Amniotic epithelial cell (primary cell): ENCODE results near the gene CTDSPL2.
"Not testable (repeated sequence)": the region's sequence is repeated elsewhere in the genome, so short reads cannot be mapped to it uniquely, and the experiment has no call there.

Experiments used
- DNase-seq: peaks from one replicate; pipeline ENCODE4 v3.0.0-alpha.2; 2010; ENCODE audit warnings: low read depth

Gene CTDSPL2

DNA sequence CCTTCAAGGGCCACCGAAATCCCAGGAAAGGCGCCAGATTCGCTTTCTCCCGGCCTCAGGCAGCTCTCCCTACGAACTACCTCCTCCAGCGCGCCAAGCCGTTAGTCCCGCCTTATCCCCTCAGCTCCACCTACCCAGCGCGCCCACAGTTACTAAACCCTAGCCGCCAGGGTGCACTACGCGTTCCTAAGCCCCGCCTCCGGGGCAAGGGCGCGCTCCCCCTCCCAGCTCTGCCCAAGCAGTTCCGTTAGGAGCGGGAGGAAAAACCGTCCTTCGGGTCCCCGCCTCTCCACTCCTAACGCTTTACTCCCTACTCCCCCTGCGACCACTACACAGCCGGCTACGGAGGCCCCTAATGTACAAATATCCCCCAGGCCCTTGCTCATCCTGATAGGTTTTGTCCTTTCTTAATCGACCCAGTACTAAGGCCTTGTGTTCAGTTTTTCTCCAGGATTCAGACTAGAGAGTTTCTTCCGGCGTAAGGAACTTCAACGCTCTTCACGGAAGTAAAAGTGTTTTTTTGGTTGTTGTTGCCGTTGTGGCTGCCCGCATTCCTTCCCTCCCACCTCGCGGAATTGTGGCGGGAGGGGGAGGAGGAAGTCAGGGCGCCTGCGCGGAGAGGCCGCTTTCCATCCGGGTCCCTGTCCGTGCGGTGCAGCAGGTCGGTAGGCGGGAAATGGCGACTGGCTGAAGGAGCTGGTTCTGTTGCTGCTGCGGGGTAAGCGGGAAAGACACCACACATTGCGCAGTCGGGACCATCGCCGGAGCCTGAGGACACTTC is at the start of gene CTDSPL2:
Gene CTDSPL2, plus strand, starts transcription at position 655 of the 781 bp plus-strand sequence. CDS start 31,386 bp downstream, outside the sequence.
- DNase-seq = peak; percentile 98

- DNase-seq = peak; percentile 35
Observed at GRCh38 chr15:44381236-44381635, 46.2 kb upstream of the CTDSPL2 start.

GRCh38 chr15:44385344-44385942 is 42.0 kb upstream of the CTDSPL2 start:
- no peak for DNase-seq

DNA sequence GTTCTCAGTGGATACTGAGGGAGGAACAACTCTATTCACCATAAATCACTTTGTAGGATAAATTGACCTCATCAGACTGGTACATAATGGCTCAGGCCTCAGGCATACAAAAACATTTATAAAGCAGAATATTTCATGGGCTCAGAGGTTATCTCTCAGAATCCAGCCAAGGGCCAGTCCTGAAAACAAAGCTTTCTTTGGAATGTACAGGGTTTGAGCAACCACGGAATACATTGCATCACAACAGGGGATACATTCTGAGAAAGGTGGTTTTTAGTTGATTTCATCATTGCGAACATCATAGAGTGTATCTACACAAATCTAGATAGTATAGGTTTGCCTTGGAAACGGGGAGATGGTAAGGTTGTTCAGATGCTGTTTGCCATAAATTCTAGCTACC is 33.4 kb upstream of the CTDSPL2 start:
- DNase-seq = peak; percentile 96

- no peak for DNase-seq
Observed at GRCh38 chr15:44394562-44394961, 32.9 kb upstream of the CTDSPL2 start.

DNA sequence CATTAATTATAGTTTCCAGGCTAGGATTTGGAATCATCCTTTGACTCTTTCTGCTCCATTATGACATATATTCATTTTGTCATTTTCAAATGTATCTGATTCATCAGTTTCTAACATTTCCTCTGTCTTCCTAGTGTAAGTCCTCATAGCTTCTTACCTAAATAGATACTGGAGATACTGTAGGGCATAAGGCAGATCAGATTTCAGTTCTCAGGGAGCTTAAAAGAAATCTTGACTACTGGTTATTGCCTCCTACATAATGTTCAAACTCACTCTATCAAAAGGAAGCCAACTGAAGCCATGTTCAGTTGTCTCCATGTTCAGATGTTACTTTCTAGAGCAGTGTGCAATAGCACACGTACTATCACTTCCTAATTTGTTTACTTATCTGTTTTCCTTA is 29.6 kb upstream of the CTDSPL2 start:
- peak; percentile 20 for DNase-seq

GRCh38 chr15:44414001-44414400 is 13.4 kb upstream of the CTDSPL2 start:
- no peak for DNase-seq

DNA sequence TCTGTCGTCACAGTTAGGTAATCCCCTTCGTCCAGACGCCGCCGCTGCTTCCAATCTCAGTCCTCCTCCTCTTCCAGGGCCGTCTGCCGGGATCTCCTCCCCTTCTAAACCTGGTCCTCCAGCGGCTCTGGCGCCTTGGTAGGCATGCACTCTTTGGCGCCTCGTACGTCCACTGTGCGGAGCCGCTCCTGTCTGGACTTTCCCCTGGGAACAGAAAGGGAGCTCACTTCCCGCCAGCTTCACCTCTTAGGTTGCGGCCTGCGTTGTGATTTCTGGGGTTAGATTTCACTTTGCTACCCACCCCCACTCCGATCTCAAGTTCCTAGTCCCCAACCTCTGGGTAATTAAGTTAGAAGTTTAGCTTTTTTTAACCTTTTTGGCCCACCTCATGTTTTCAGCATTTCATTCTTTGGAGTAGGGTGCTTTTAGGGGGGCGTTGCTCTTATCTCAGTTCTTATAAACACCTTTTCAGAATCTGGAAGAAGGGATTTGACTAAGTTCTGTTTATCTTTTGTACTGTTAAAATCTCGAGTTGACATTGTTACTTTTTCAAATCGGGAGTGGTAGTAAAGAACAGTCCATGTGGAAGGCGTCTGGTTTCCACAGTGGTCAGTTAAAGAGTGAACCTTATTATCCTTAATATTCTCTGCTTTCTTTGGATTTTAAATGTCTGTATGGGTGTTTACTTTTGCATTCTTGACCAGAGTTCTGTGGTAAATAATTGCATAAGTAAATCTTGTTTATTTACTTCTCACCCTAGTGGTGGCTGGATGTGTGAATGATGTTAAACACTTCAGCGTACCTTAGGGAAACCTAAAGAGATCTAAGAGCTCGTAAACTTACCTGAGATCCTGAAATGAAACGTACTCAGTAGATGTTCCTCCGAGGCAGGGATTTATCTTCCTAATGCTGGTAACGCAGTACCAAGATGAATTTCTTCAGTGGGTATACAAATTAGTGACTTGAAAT is 611 bp downstream of the CTDSPL2 start:
- peak; percentile 67 for DNase-seq

GRCh38 chr15:44435893-44436667 is 8.7 kb downstream of the CTDSPL2 start:
- DNase-seq = peak; percentile 26

- DNase-seq = no peak
Observed at GRCh38 chr15:44438402-44438801, 11.0 kb downstream of the CTDSPL2 start.

- DNase-seq = no peak
Observed at GRCh38 chr15:44441095-44441501, 13.7 kb downstream of the CTDSPL2 start.

DNA sequence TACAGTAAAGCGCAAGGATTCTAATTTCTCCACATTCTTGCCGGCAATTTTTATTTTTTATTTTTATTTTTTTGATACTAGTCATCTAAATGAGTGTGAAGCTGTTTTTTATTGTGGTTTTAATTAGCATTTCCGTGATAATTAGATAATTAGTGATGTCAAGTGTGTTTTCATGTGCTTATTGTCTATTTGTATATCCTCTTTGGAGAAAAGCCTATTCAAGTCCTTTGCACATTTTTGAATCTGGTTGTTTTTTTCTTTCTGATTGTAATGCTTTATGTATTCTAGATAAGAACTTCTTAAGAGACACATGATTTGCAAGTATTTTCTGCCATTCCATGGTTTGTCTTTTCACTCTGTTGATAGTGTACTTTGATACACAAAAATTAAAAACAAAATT is 16.1 kb downstream of the CTDSPL2 start:
- no peak for DNase-seq

DNA sequence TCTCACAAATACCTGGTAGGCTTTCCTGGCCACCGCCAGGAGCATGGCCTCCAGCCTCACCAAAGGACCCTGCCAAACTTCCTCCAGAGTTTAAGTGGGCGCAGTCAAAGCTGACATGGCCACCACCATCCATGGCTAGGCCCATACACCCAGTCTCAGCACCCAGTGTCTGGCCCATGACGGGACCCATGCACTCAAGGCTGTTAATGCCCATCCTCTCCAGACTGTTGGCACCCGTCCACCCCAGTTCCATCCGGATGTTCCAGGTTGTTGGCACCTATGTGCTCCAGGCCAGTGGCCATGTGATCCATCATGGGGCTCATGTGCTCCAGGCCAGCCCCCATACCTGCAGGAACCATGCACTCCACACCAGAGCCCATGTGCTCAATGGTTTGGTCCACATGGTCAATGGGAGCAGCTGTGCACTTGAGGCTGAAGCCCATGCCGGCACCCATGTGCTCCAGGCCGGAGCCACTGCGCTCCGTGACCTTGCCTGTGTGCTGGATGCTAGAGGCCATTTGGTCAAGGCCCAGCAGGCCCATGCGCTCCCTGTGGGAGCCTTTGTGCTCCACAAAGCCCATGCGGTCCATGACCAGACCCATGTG is 20.4 kb downstream of the CTDSPL2 start:
- no peak for DNase-seq

- no peak for DNase-seq
Observed at GRCh38 chr15:44450172-44450571, 22.7 kb downstream of the CTDSPL2 start.

GRCh38 chr15:44453578-44454283 is 26.3 kb downstream of the CTDSPL2 start:
- not testable (repeated sequence) for DNase-seq

- peak; percentile 27 for DNase-seq
Observed at GRCh38 chr15:44458429-44458828, 31.0 kb downstream of the CTDSPL2 start.

- DNase-seq = peak; percentile 75
Observed at GRCh38 chr15:44468709-44469385, 41.4 kb downstream of the CTDSPL2 start.

DNA sequence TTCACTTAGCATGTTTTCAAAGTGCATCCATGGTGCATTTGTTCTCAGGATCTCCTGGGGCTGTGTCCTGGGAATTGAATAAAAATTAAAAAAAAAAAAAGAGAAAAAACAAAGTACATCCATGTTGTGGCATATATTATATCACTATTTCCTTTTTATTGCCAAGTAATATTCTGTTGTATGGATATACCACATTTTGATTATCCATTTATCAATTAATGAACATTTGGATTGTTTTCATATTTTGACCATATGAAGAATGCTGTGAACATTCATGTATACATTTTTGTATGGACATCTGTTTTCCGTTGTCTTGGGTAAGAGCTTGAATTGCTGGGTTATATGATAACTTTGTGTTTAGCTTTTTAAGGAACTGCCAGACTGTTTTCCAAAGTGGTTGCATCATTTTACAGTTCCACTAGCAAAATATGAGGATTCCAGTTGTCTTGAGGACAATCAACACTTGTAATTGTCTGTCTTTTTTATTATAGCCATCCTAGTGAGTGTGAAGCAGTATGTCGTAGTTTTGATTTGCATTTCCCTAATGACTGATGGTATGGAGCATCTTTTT is 44.5 kb downstream of the CTDSPL2 start:
- no peak for DNase-seq

DNA sequence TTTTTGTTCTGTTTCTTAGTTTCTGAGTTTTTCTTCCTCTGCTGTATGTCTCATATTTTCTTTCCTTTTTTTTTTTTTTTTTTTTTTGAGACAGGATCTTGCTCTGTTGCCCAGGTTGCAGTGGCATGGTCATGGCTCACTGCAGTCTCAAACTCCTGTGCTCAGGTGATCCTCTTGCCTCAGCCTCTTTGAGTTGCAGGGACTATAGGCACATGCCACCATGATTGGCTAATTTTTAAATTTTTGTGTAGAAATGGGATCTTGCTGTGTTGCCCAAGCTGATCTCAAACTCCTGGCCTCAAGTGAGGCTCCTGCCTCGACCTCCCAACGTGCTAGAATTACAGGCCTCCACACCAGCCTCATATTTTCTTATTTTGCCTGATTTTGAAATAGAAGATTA is 51.9 kb downstream of the CTDSPL2 start:
- no peak for DNase-seq

GRCh38 chr15:44482090-44482489 is 54.7 kb downstream of the CTDSPL2 start:
- DNase-seq = peak; percentile 10
